ENCODE data around the gene CASQ2. TPM values are rescaled to one million over a fixed set of nuclear protein-coding genes. Genes with fewer than 3 reads are reported as not detected.

Gene CASQ2
- total and polyA plus RNA-seq, 10 of the 15 experiments (the other 5 are each of a cell fraction or from before 2014, with no cell fraction given), result not detected

- BruUV-seq (replicated peaks), result no TSS peak
- FAIRE-seq, result no peak
- Histone ChIP-seq H3K27ac (ENCODE audit: control insufficient read depth, insufficient read depth) (no peak overlapping the region), H3K9ac (ENCODE audit: control insufficient read depth, insufficient read depth, low read length) (no peak overlapping the region), H3K4me3 (no peak overlapping the region), H3K9me3 (replicated peaks; ENCODE audit: control insufficient read depth, insufficient read depth, low read length) (no peaks in the 10 kb centered on the region), H3K27me3 (replicated peaks in 1 of 2; ENCODE audit: control insufficient read depth in 2 of 2, insufficient read depth in 2 of 2, low read length in 1 of 2) (no peaks in the 10 kb centered on the region), H3K4me1 (ENCODE audit: control insufficient read depth, insufficient read depth, low read length) (no peaks in the 10 kb centered on the region), H2AFZ (ENCODE audit: control insufficient read depth, low read depth, low read length) (no peak overlapping the region), H4K20me1 (ENCODE audit: control insufficient read depth, insufficient read depth) (no peaks in the 10 kb centered on the region), H3K4me2 (ENCODE audit: control insufficient read depth, insufficient read depth) (no peak overlapping the region), H3K36me3 (ENCODE audit: control insufficient read depth in 2 of 2, insufficient read depth in 2 of 2, low read length in 1 of 2) (peaks cover 0 to 5% of the 10 kb centered on the region in 2 experiments; a peak in 3 of 4 replicates), H3K79me2 (ENCODE audit: control insufficient read depth, insufficient read depth, low read length) (no peaks in the 10 kb centered on the region)
- CTCF ChIA-PET, result interaction anchor here (1.2 kb wide), 1 partner anchor 14 kb away, joined by 5 read pairs; no protein-coding TSS in a partner anchor
- WGBS (ENCODE audit: insufficient coverage, insufficient replicate concordance, low lambda C conversion rate, missing lambda C conversion rate), result 91% methylated on average over 4 of the region's 4 CpGs
- no peak for DNase-seq (ENCODE audit: low read depth, low spot score)
- in situ Hi-C loops (cut with MboI), result no loop called here
- RAD21 ChIA-PET (ENCODE audit: unreplicated experiment), result no interaction called here
- intact Hi-C loops (cut with micrococcal nuclease; ENCODE audit: unreplicated experiment), result no loop called here
- POLR2A ChIA-PET, result no interaction called here
- ATAC-seq, result no peak
- SMC1A ChIA-PET (ENCODE audit: uncharacterized antibody, unreplicated experiment), result interaction anchor here (1.4 kb wide), 1 partner anchor 43 kb away, joined by 3 read pairs; no protein-coding TSS in a partner anchor
- TF ChIP-seq TARDBP (IDR thresholded peaks at IDR 0.05; ENCODE audit: borderline replicate concordance) (no peak), POU2F2 (IDR thresholded peaks at IDR 0.05; ENCODE audit: borderline replicate concordance, low read depth, low read length) (no peak), TAF1 (IDR thresholded peaks at IDR 0.05; ENCODE audit: borderline replicate concordance, low read depth, low read length) (no peak), POLR2A (IDR thresholded peaks at IDR 0.05; ENCODE audit: low read depth, low read length) (no peak), RAD51 (IDR thresholded peaks at IDR 0.05) (no peak)
- TF ChIP-seq, protein P1, sequence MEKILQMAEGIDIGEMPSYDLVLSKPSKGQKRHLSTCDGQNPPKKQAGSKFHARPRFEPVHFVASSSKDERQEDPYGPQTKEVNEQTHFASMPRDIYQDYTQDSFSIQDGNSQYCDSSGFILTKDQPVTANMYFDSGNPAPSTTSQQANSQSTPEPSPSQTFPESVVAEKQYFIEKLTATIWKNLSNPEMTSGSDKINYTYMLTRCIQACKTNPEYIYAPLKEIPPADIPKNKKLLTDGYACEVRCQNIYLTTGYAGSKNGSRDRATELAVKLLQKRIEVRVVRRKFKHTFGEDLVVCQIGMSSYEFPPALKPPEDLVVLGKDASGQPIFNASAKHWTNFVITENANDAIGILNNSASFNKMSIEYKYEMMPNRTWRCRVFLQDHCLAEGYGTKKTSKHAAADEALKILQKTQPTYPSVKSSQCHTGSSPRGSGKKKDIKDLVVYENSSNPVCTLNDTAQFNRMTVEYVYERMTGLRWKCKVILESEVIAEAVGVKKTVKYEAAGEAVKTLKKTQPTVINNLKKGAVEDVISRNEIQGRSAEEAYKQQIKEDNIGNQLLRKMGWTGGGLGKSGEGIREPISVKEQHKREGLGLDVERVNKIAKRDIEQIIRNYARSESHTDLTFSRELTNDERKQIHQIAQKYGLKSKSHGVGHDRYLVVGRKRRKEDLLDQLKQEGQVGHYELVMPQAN (conservative IDR thresholded peaks at IDR 0.05), result no peak
- TF ChIP-seq, protein P2, sequence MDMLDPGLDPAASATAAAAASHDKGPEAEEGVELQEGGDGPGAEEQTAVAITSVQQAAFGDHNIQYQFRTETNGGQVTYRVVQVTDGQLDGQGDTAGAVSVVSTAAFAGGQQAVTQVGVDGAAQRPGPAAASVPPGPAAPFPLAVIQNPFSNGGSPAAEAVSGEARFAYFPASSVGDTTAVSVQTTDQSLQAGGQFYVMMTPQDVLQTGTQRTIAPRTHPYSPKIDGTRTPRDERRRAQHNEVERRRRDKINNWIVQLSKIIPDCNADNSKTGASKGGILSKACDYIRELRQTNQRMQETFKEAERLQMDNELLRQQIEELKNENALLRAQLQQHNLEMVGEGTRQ (IDR thresholded peaks at IDR 0.05; ENCODE audit: borderline replicate concordance, low read depth, low read length), result no peak
- TF ChIP-seq, protein P3, sequence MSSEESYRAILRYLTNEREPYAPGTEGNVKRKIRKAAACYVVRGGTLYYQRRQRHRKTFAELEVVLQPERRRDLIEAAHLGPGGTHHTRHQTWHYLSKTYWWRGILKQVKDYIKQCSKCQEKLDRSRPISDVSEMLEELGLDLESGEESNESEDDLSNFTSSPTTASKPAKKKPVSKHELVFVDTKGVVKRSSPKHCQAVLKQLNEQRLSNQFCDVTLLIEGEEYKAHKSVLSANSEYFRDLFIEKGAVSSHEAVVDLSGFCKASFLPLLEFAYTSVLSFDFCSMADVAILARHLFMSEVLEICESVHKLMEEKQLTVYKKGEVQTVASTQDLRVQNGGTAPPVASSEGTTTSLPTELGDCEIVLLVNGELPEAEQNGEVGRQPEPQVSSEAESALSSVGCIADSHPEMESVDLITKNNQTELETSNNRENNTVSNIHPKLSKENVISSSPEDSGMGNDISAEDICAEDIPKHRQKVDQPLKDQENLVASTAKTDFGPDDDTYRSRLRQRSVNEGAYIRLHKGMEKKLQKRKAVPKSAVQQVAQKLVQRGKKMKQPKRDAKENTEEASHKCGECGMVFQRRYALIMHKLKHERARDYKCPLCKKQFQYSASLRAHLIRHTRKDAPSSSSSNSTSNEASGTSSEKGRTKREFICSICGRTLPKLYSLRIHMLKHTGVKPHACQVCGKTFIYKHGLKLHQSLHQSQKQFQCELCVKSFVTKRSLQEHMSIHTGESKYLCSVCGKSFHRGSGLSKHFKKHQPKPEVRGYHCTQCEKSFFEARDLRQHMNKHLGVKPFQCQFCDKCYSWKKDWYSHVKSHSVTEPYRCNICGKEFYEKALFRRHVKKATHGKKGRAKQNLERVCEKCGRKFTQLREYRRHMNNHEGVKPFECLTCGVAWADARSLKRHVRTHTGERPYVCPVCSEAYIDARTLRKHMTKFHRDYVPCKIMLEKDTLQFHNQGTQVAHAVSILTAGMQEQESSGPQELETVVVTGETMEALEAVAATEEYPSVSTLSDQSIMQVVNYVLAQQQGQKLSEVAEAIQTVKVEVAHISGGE (CRISPR knock-in tag; IDR thresholded peaks at IDR 0.05), result no peak
Measured at GRCh38 chr1:115692224-115692623, 76.3 kb downstream of the CASQ2 start.
